Uterus (tissue), 4 donors: Measurements from ENCODE around the gene NR2F1. TPM values are rescaled to one million over a fixed set of nuclear protein-coding genes. Genes with fewer than 3 reads are reported as not detected.

Experiments
- DNase-seq, 2 donors: peaks; one replicate each; pipeline ENCODE4 v3.0.0-alpha.2; 2019 to 2020
- H3K27ac ChIP-seq, 2 donors: fragments of 200-600 bp; sonication (generic); 1 replicate in 1 of 2; 2 replicates in 1 of 2; pipeline ENCODE4 v1.5.1; 2016 to 2018
- H3K27me3 ChIP-seq, 2 donors: fragments of 200-600 bp; sonication (generic); one replicate each; pipeline ENCODE4 v1.5.1; 2018 to 2019; ENCODE audit warnings: control low read depth in 1 of 2
- H3K36me3 ChIP-seq, 2 donors: fragments of 200-600 bp; sonication (generic); one replicate each; pipeline ENCODE4 v1.5.1; 2019; ENCODE audit warnings: control low read depth in 1 of 2
- H3K4me1 ChIP-seq, 2 donors: fragments of 200-600 bp; sonication (generic); one replicate each; pipeline ENCODE4 v1.5.1; 2018 to 2019; ENCODE audit warnings: control low read depth in 1 of 2
- H3K4me3 ChIP-seq, 2 donors: fragments of 200-600 bp; sonication (generic); 1 replicate in 1 of 2; 2 replicates in 1 of 2; pipeline ENCODE4 v1.5.1; 2018 to 2019; ENCODE audit warnings: mild to moderate bottlenecking in 1 of 2
- H3K9me3 ChIP-seq, 2 donors: fragments of 200-600 bp; sonication (generic); one replicate each; pipeline ENCODE4 v1.5.1; 2019; ENCODE audit warnings: control low read depth in 1 of 2
- CTCF ChIP-seq, 4 experiments: fragments of 200-600 bp in 2 of 4; fragments of 450-650 bp in 2 of 4; sonication (generic) in 2 of 4; IDR thresholded peaks; one replicate each; pipeline ENCODE4 v1.5.1; 2016 to 2019; ENCODE audit warnings: antibody characterized with exemption in 4 of 4, mild to moderate bottlenecking in 2 of 4, moderate library complexity in 1 of 4
- POLR2A ChIP-seq, 2 donors: fragments of 450-650 bp; IDR thresholded peaks; one replicate each; pipeline ENCODE4 v1.6.1; 2016; ENCODE audit warnings: antibody characterized with exemption in 2 of 2, mild to moderate bottlenecking in 1 of 2, moderate library complexity in 1 of 2
- intact Hi-C: fragments of 100-400 bp; cut with DNase I; formaldehyde crosslinking; loops from one replicate; pipeline ENCODE4 v1.15.1; 2023; ENCODE audit warnings: low total_unique reads
- total RNA-seq, 4 donors: library from RNA; depleted of rRNA in 3 of 4; stranded (reverse); fragments of >200 nt in 3 of 4; gene quantifications; one replicate each; pipeline versions ENCODE4 v1.1.0 to v1.2.4, GENCODE V29; 2014 to 2023
- donor health status: DM: yes; HTN: yes; CAD: no.

The NR2F1 gene
- total RNA-seq, 4 donors from 2014 or later = 26.8 to 55.0 (median 40.6) TPM

- peak overlapping the region; percentile 53 to 65 for H3K4me3 ChIP-seq
- H3K27ac ChIP-seq = peak overlapping the region; percentile 90 to 92
- intact Hi-C loops = loop anchor here (5.0 kb wide), 1 partner anchor 47 kb away; no protein-coding TSS in a partner anchor
- peaks cover 0 to 3% of the 10 kb centered on the region in 2 donors for H3K27me3 ChIP-seq
- no peaks in the 10 kb centered on the region for H3K9me3 ChIP-seq
- DNase-seq = peak in 1 of 2 donors; percentile 64
- TF ChIP-seq CTCF (IDR thresholded peaks at IDR 0.05) (peak in 1 of 4 experiments; percentile 2), POLR2A (IDR thresholded peaks at IDR 0.05) (no peak)
- H3K36me3 ChIP-seq = no peaks in the 10 kb centered on the region
- H3K4me1 ChIP-seq = no peaks in the 10 kb centered on the region
These were observed 3.3 kb upstream of the NR2F1 start for GRCh38 chr5:93579692-93580062.

GRCh38 chr5:93580063-93580926 lies 2.7 kb upstream of the NR2F1 start:
- peak in 1 of 2 donors; percentile 48 for DNase-seq
- intact Hi-C loops = no loop called here

GRCh38 chr5:93580927-93581445 lies 2.0 kb upstream of the NR2F1 start, which contains the start of gene NR2F1-AS1:
TSS of gene NR2F1-AS1 (minus strand) at chr5:93581219.
- Histone ChIP-seq H3K4me3 (peak within 1 kb of the TSS; percentile 61 to 73), H3K4me1 (no peaks in the 10 kb centered on the region), H3K9me3 (no peaks in the 10 kb centered on the region), H3K27me3 (peaks cover 0 to 3% of the 10 kb centered on the region in 2 donors), H3K27ac (peak within 1 kb of the TSS; percentile 90 to 92), H3K36me3 (no peaks in the 10 kb centered on the region)
- no peak for TF ChIP-seq POLR2A (IDR thresholded peaks at IDR 0.05)
- TF ChIP-seq CTCF (IDR thresholded peaks at IDR 0.05) = no peak
- intact Hi-C loops = no loop called here
- DNase-seq = no peak

More at GRCh38 chr5:93580063-93580926, 2.7 kb upstream of the NR2F1 start:
- Histone ChIP-seq H3K36me3 (no peaks in the 10 kb centered on the region), H3K27ac (peak overlapping the region; percentile 90 to 92), H3K27me3 (peaks cover 0 to 3% of the 10 kb centered on the region in 2 donors), H3K4me1 (no peaks in the 10 kb centered on the region), H3K4me3 (peak overlapping the region; percentile 53 to 65), H3K9me3 (no peaks in the 10 kb centered on the region)
- no peak for TF ChIP-seq POLR2A (IDR thresholded peaks at IDR 0.05)
- peak in 1 of 4 experiments; percentile 1 for TF ChIP-seq CTCF (IDR thresholded peaks at IDR 0.05)

- H3K4me1 ChIP-seq = no peaks in the 10 kb centered on the region
- intact Hi-C loops = no loop called here
- H3K4me3 ChIP-seq = peak overlapping the region; percentile 61 to 73
These were observed 907 bp upstream of the NR2F1 start for GRCh38 chr5:93582167-93582462.

More at GRCh38 chr5:93582167-93582462, 907 bp upstream of the NR2F1 start:
- TF ChIP-seq POLR2A (IDR thresholded peaks at IDR 0.05) (no peak), CTCF (IDR thresholded peaks at IDR 0.05) (no peak)
- H3K27me3 ChIP-seq = peaks cover 0 to 3% of the 10 kb centered on the region in 2 donors
- H3K36me3 ChIP-seq = no peaks in the 10 kb centered on the region
- H3K27ac ChIP-seq = peak overlapping the region; percentile 90 to 92
- H3K9me3 ChIP-seq = no peaks in the 10 kb centered on the region
- no peak for DNase-seq
